Right atrium auricular region (tissue), 2 donors: ENCODE results near the gene CETP. TPM values are rescaled to one million over a fixed set of nuclear protein-coding genes. Genes with fewer than 3 reads are reported as not detected.

Experiments used
- DNase-seq: peaks from one replicate; pipeline ENCODE4 v3.0.0-alpha.2; 2019; ENCODE audit warnings: low spot score
- H3K27ac ChIP-seq, 2 donors: fragments of 200-600 bp; sonication (generic); 1 replicate in 1 of 2; 2 replicates in 1 of 2; pipeline ENCODE4 v1.5.1; 2016 to 2019
- H3K27me3 ChIP-seq, 2 donors: fragments of 200-600 bp; sonication (generic); one replicate each; pipeline versions ENCODE4 v1.5.1 to v1.6.0; 2017 to 2019
- H3K36me3 ChIP-seq: fragments of 200-600 bp; sonication (generic); one replicate; pipeline ENCODE4 v1.5.1; 2016
- H3K4me1 ChIP-seq, 2 donors: fragments of 200-600 bp; sonication (generic); one replicate each; pipeline versions ENCODE4 v1.5.1 to v1.6.0; 2017 to 2019
- H3K4me3 ChIP-seq, 2 donors: fragments of 200-600 bp; sonication (generic); 1 replicate in 1 of 2; 2 replicates in 1 of 2; pipeline ENCODE4 v1.5.1; 2017 to 2019; ENCODE audit warnings: mild to moderate bottlenecking in 1 of 2, moderate library complexity in 1 of 2
- H3K9me3 ChIP-seq, 2 donors: fragments of 200-600 bp; sonication (generic); one replicate each; pipeline ENCODE4 v1.5.1; 2019
- total RNA-seq, 2 donors: library from RNA; depleted of rRNA; stranded (reverse); fragments of >200 nt; gene quantifications; one replicate each; pipeline ENCODE4 v1.1.0, GENCODE V29; 2016
- TF ChIP-seq, protein P1 (sequence below), 2 donors: fragments of 200-600 bp; sonication (generic); IDR thresholded peaks; one replicate each; pipeline ENCODE4 v1.5.1; 2019; ENCODE audit warnings: antibody characterized with exemption in 2 of 2

Gene CETP
- total RNA-seq, 2 donors from 2014 or later, result not detected

DNA sequence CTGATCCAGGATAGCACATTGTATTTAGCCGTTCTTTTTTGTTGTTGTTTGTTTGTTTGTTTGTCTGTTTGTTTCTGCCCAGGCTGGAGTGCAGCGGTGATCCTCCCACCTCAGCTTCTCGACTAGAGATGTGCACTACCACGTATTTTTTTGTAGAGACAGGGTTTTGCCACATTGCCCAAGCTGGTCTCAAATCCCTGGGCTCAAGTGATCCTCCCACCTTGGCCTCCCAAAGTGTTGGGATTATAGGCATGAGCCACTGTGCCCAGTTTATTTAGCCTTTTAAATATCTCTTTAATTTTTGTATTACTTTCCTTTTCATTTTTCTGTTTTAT, 18.4 kb downstream of the CETP start:
- H3K36me3 ChIP-seq, result no peaks in the 10 kb centered on the region
- H3K27ac ChIP-seq, result no peak overlapping the region
- no peaks in the 10 kb centered on the region for H3K27me3 ChIP-seq
- H3K9me3 ChIP-seq, result no peaks in the 10 kb centered on the region
- no peak for DNase-seq
- H3K4me3 ChIP-seq, result no peak overlapping the region
- TF ChIP-seq, protein P1, sequence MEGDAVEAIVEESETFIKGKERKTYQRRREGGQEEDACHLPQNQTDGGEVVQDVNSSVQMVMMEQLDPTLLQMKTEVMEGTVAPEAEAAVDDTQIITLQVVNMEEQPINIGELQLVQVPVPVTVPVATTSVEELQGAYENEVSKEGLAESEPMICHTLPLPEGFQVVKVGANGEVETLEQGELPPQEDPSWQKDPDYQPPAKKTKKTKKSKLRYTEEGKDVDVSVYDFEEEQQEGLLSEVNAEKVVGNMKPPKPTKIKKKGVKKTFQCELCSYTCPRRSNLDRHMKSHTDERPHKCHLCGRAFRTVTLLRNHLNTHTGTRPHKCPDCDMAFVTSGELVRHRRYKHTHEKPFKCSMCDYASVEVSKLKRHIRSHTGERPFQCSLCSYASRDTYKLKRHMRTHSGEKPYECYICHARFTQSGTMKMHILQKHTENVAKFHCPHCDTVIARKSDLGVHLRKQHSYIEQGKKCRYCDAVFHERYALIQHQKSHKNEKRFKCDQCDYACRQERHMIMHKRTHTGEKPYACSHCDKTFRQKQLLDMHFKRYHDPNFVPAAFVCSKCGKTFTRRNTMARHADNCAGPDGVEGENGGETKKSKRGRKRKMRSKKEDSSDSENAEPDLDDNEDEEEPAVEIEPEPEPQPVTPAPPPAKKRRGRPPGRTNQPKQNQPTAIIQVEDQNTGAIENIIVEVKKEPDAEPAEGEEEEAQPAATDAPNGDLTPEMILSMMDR (IDR thresholded peaks at IDR 0.05), result no peak
- H3K4me1 ChIP-seq, result peaks cover 0 to 4% of the 10 kb centered on the region in 2 donors

DNA sequence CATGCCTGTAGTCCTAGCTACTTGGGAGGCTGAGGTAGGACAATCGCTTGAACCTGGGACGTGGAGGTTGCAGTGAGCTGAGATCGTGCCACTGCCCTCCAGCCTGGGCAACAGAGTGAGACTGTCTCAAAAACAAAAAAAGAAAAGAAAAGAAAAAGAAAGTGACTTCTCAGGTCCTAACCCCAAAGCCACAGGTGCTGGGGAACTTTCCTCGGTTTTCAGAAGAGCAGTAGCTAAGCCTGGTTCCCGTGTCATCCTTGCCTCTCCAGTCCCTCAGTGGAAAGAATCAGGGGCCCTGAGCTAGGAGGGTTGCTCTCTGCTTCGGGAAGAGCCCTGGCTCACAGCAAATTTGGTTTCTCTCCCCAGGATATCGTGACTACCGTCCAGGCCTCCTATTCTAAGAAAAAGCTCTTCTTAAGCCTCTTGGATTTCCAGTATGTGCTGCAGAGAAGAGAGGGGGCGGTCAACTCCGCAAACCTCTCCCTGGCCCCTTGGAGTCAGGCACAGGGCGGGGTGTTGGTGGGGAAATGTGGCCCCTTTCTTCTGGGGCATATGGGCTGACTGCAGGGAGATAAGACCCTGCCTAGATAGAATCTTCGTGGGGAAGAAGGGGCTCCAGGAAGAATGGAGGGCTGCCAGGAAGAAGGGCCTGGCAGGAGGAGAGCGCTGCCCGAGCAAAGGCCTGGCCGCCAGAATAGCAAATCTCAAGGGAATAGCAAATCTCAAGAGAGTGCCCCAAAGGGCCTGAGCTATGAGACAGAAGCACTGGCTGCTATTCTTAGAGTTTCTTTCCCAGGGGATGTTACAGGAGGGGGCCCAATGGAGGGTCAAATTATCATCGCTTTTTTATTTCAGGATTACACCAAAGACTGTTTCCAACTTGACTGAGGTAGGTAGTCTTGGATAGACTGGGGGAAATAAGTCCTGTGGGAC, 19.3 kb downstream of the CETP start:
- TF ChIP-seq, protein P1 (IDR thresholded peaks at IDR 0.05), result no peak
- H3K9me3 ChIP-seq, result no peaks in the 10 kb centered on the region
- no peak for DNase-seq
- no peak overlapping the region for H3K27ac ChIP-seq
- no peaks in the 10 kb centered on the region for H3K27me3 ChIP-seq
- peaks cover 0 to 13% of the 10 kb centered on the region in 2 donors for H3K4me1 ChIP-seq
- no peaks in the 10 kb centered on the region for H3K36me3 ChIP-seq
- no peak overlapping the region for H3K4me3 ChIP-seq

DNA sequence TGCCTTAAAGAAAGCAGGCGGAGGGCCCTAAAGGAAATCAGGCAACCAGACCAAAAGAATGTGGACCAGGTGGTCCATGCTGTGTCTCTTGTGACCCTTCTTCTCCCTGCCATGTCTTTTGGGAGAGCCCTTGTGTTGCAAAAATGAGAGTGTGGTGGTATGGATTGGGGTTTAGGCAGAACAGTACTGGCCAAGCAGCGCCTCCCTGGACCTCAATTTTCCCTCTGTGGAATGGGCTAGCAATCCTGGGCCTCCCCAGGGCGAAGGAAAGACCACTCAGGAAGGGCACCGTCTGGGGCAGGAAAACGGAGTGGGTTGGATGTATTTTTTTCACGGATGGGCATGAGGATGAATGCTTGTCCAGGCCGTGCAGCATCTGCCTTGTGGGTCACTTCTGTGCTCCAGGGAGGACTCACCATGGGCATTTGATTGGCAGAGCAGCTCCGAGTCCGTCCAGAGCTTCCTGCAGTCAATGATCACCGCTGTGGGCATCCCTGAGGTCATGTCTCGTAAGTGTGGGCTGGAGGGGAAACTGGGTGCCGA, 20.1 kb downstream of the CETP start:
- H3K4me1 ChIP-seq, result peaks cover 0 to 19% of the 10 kb centered on the region in 2 donors
- no peak overlapping the region for H3K4me3 ChIP-seq
- H3K27me3 ChIP-seq, result no peaks in the 10 kb centered on the region
- no peak for DNase-seq
- H3K36me3 ChIP-seq, result no peaks in the 10 kb centered on the region
- TF ChIP-seq, protein P1 (IDR thresholded peaks at IDR 0.05), result no peak
- H3K27ac ChIP-seq, result no peak overlapping the region
- no peaks in the 10 kb centered on the region for H3K9me3 ChIP-seq

DNA sequence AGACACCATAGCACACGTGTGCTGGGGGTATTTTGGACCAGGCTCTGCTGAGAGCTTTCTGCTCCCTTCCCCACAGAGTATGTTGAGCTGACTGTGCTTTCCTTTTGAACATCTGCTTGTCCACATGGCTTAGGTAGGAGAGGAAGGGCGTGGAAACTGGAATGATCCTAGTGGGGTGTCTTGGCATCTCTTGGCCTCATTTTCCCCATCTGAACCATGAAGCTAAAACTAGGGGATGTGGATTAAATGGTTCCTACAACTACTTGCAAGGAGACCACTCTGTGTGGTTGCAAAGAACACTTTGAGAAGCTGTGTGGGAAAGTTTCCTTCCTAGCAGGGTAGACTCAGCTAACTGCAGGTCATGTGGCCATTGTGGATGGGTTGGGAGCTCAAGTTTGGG, 20.9 kb downstream of the CETP start:
- no peak for DNase-seq
- Histone ChIP-seq H3K27ac (no peak overlapping the region), H3K9me3 (no peaks in the 10 kb centered on the region), H3K36me3 (no peaks in the 10 kb centered on the region), H3K4me3 (no peak overlapping the region), H3K27me3 (no peaks in the 10 kb centered on the region), H3K4me1 (peaks cover 0 to 19% of the 10 kb centered on the region in 2 donors)
- TF ChIP-seq, protein P1 (IDR thresholded peaks at IDR 0.05), result no peak

DNA sequence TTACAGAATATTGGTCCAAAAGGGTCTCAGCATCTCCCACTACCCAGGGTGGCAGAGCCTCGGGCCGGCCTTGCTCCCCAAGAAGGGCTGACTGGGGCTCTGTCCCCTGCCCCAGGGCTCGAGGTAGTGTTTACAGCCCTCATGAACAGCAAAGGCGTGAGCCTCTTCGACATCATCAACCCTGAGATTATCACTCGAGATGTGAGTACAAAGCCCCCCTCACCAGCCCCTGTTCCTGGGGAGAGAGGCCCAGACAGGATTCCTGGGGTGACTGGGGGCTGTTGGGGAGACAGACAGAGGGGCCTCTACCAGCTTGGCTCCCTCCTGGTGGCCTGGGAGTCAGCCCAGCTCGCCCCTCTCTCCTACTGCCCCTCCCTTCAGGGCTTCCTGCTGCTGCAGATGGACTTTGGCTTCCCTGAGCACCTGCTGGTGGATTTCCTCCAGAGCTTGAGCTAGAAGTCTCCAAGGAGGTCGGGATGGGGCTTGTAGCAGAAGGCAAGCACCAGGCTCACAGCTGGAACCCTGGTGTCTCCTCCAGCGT, 21.5 kb downstream of the CETP start:
- Histone ChIP-seq H3K4me3 (no peak overlapping the region), H3K27ac (no peak overlapping the region), H3K27me3 (no peaks in the 10 kb centered on the region), H3K4me1 (peaks cover 0 to 23% of the 10 kb centered on the region in 2 donors), H3K9me3 (no peaks in the 10 kb centered on the region), H3K36me3 (no peaks in the 10 kb centered on the region)
- DNase-seq, result no peak
- TF ChIP-seq, protein P1 (IDR thresholded peaks at IDR 0.05), result no peak
